KMS-11 (cell line): Measurements from ENCODE around the gene KRT1.

Experiments
- H2AFZ ChIP-seq: fragments of 200-600 bp; sonication (generic); 2 replicates; pipeline ENCODE4 v1.6.1; 2016; ENCODE audit warnings: antibody characterized with exemption, mixed run types, low read depth
- H3K27ac ChIP-seq: fragments of 200-600 bp; sonication (generic); 2 replicates; pipeline ENCODE4 v1.6.1; 2016; ENCODE audit warnings: mild to moderate bottlenecking, mixed run types
- H3K27me3 ChIP-seq: fragments of 200-600 bp; sonication (generic); 2 replicates; pipeline ENCODE4 v1.6.1; 2017; ENCODE audit warnings: mild to moderate bottlenecking, low read depth, mixed run types, moderate library complexity; ENCODE audit not compliant: insufficient read depth
- H3K36me3 ChIP-seq: fragments of 200-600 bp; sonication (generic); 2 replicates; pipeline ENCODE4 v1.6.1; 2017; ENCODE audit warnings: mild to moderate bottlenecking, mixed run types; ENCODE audit not compliant: insufficient read depth
- H3K4me1 ChIP-seq: fragments of 200-600 bp; sonication (generic); 2 replicates; pipeline ENCODE4 v1.6.1; 2016; ENCODE audit warnings: mild to moderate bottlenecking, low read depth, mixed run types; ENCODE audit not compliant: poor library complexity, severe bottlenecking
- H3K4me2 ChIP-seq: fragments of 200-600 bp; sonication (generic); 2 replicates; pipeline ENCODE4 v1.7.0; 2016; ENCODE audit warnings: mild to moderate bottlenecking, mixed run types
- H3K4me3 ChIP-seq: fragments of 200-600 bp; sonication (generic); IDR thresholded peaks from 2 replicates; pipeline ENCODE4 v1.6.1; 2017; ENCODE audit warnings: low read depth, low read length, mixed read lengths; ENCODE audit not compliant: insufficient read depth
- H3K79me2 ChIP-seq: fragments of 200-600 bp; sonication (generic); 2 replicates; pipeline ENCODE4 v1.6.1; 2016; ENCODE audit warnings: low read depth, mixed run types; ENCODE audit not compliant: insufficient read depth
- H3K9ac ChIP-seq: fragments of 200-600 bp; sonication (generic); 2 replicates; pipeline ENCODE4 v1.6.1; 2016; ENCODE audit warnings: mild to moderate bottlenecking, mixed run types
- H4K20me1 ChIP-seq: fragments of 200-600 bp; sonication (generic); 2 replicates; pipeline ENCODE4 v1.6.1; 2016; ENCODE audit warnings: mild to moderate bottlenecking, mixed run types; ENCODE audit not compliant: insufficient read depth
- CTCF ChIP-seq: fragments of 200-600 bp; sonication (generic); conservative IDR thresholded peaks from 2 replicates; pipeline ENCODE4 v1.6.1; 2017; ENCODE audit warnings: low read depth, mild to moderate bottlenecking, antibody characterized with exemption, low read length, moderate library complexity, mixed read lengths

The KRT1 gene

GRCh38 chr12:52666471-52666870 is 13.7 kb downstream of the KRT1 start:
- Histone ChIP-seq H3K36me3 (no peaks in the 10 kb centered on the region), H3K4me3 (no peak overlapping the region), H4K20me1 (no peaks in the 10 kb centered on the region), H3K79me2 (no peaks in the 10 kb centered on the region), H3K27me3 (peaks cover 18% of the 10 kb centered on the region; the same call in 1 of the 2 replicates), H3K9ac (no peak overlapping the region), H2AFZ (no peak overlapping the region), H3K27ac (no peak overlapping the region), H3K4me2 (no peak overlapping the region), H3K4me1 (no peaks in the 10 kb centered on the region)
- TF ChIP-seq CTCF, result no peak

GRCh38 chr12:52663420-52663819 is 16.8 kb downstream of the KRT1 start:
- Histone ChIP-seq H3K4me1 (no peaks in the 10 kb centered on the region), H3K9ac (no peak overlapping the region), H4K20me1 (no peaks in the 10 kb centered on the region), H3K27ac (no peak overlapping the region), H3K36me3 (no peaks in the 10 kb centered on the region), H3K4me2 (no peak overlapping the region), H3K27me3 (peaks cover 15% of the 10 kb centered on the region; the same call in 1 of the 2 replicates), H2AFZ (no peak overlapping the region), H3K79me2 (no peaks in the 10 kb centered on the region), H3K4me3 (no peak overlapping the region)
- no peak for TF ChIP-seq CTCF

- H3K36me3 ChIP-seq, result no peaks in the 10 kb centered on the region
- H3K79me2 ChIP-seq, result no peaks in the 10 kb centered on the region
- H4K20me1 ChIP-seq, result no peaks in the 10 kb centered on the region
- H3K4me2 ChIP-seq, result no peak overlapping the region
- no peak overlapping the region for H2AFZ ChIP-seq
- H3K4me1 ChIP-seq, result no peaks in the 10 kb centered on the region
- no peak for TF ChIP-seq CTCF
- H3K4me3 ChIP-seq, result no peak overlapping the region
- no peak overlapping the region for H3K9ac ChIP-seq
- peaks cover 15% of the 10 kb centered on the region; the same call in 1 of the 2 replicates for H3K27me3 ChIP-seq
- H3K27ac ChIP-seq, result no peak overlapping the region
Observed at GRCh38 chr12:52662918-52663229, 17.3 kb downstream of the KRT1 start.

GRCh38 chr12:52662093-52662917 is 17.9 kb downstream of the KRT1 start:
- Histone ChIP-seq H3K4me2 (no peak overlapping the region), H3K4me3 (no peak overlapping the region), H3K27me3 (peaks cover 21% of the 10 kb centered on the region; the same call in 1 of the 2 replicates), H3K27ac (no peak overlapping the region), H3K9ac (no peak overlapping the region), H3K79me2 (no peaks in the 10 kb centered on the region), H2AFZ (no peak overlapping the region), H3K36me3 (no peaks in the 10 kb centered on the region), H4K20me1 (no peaks in the 10 kb centered on the region), H3K4me1 (no peaks in the 10 kb centered on the region)
- no peak for TF ChIP-seq CTCF
